Natural killer cell treated with Interleukin-12 subunit alpha and Interleukin-12 subunit beta and Interleukin-15 and Interleukin-18, amount 100 ng/mL, for 72 hours (primary cell): ENCODE measurements around the gene BPIFB2. TPM values are rescaled to one million over a fixed set of nuclear protein-coding genes. Genes with fewer than 3 reads are reported as not detected.

Source experiments
- ATAC-seq, 2 donors: fragments of 150-1000 bp; cut with Tn5 transposase in 1 of 2; sonication (Bioruptor Pico), chemical (Tn5 transposase) in 1 of 2; 2 replicates each; pipeline ENCODE4 v1.10.0; 2021
- DNase-seq: peaks from one replicate; pipeline ENCODE4 v3.0.0; 2022; ENCODE audit warnings: low spot score
- H3K27ac Mint-ChIP-seq, 2 donors: 1 replicate in 1 of 2; 2 replicates in 1 of 2; pipeline ENCODE4 v1.8.0; 2022; ENCODE audit warnings: mixed read lengths in 2 of 2, mild to moderate bottlenecking in 1 of 2, moderate library complexity in 1 of 2
- H3K27me3 Mint-ChIP-seq, 2 donors: 1 replicate in 1 of 2; 2 replicates in 1 of 2; pipeline ENCODE4 v1.8.0; 2022; ENCODE audit warnings: mixed read lengths in 2 of 2
- H3K36me3 Mint-ChIP-seq: one replicate; pipeline ENCODE4 v1.8.0; 2022; ENCODE audit warnings: mixed read lengths
- H3K4me1 Mint-ChIP-seq, 2 donors: 1 replicate in 1 of 2; 2 replicates in 1 of 2; pipeline ENCODE4 v1.8.0; 2022; ENCODE audit warnings: low read depth in 2 of 2, mixed read lengths in 2 of 2, mild to moderate bottlenecking in 1 of 2
- H3K4me3 Mint-ChIP-seq: one replicate; pipeline ENCODE4 v1.8.0; 2022; ENCODE audit warnings: mixed read lengths
- H3K9me3 Mint-ChIP-seq: 2 replicates; pipeline ENCODE4 v1.8.0; 2022; ENCODE audit warnings: mixed read lengths
- total RNA-seq, 2 donors: library from RNA; stranded (reverse); gene quantifications; one replicate each; pipeline ENCODE4 v1.2.3, GENCODE V29; 2022

Gene BPIFB2
- total RNA-seq, 2 donors from 2014 or later: not detected

- H3K27ac Mint-ChIP-seq: no peak within 1 kb of the TSS
Measured at GRCh38 chr20:33053291-33054106, 46.0 kb downstream of the BPIFB2 start, which contains the start of gene BPIFB3. TSS of gene BPIFB3 (plus strand) at chr20:33053903. CDS start at chr20:33055436, 1,533 bp downstream.

GRCh38 chr20:33054381-33054780, 46.9 kb downstream of the BPIFB2 start:
- Mint-ChIP-seq H3K27ac (no peak overlapping the region), H3K4me3 (no peak overlapping the region), H3K36me3 (no peaks in the 10 kb centered on the region), H3K4me1 (peaks cover 0 to 7% of the 10 kb centered on the region in 2 donors), H3K9me3 (no peaks in the 10 kb centered on the region), H3K27me3 (no peaks in the 10 kb centered on the region)
- ATAC-seq (no peak), DNase-seq (no peak)

More at GRCh38 chr20:33053291-33054106, 46.0 kb downstream of the BPIFB2 start, which contains the start of gene BPIFB3:
- DNase-seq (no peak), ATAC-seq (no peak)
- Mint-ChIP-seq H3K4me1 (peaks cover 0 to 7% of the 10 kb centered on the region in 2 donors), H3K4me3 (no peak within 1 kb of the TSS), H3K36me3 (no peaks in the 10 kb centered on the region), H3K9me3 (no peaks in the 10 kb centered on the region), H3K27me3 (no peaks in the 10 kb centered on the region)

GRCh38 chr20:33054791-33055190, 47.3 kb downstream of the BPIFB2 start:
- H3K9me3 Mint-ChIP-seq: no peaks in the 10 kb centered on the region
- H3K27ac Mint-ChIP-seq: no peak overlapping the region
- ATAC-seq: no peak
- peaks cover 0 to 7% of the 10 kb centered on the region in 2 donors for H3K4me1 Mint-ChIP-seq
- H3K27me3 Mint-ChIP-seq: no peaks in the 10 kb centered on the region
- no peaks in the 10 kb centered on the region for H3K36me3 Mint-ChIP-seq
- no peak overlapping the region for H3K4me3 Mint-ChIP-seq
- no peak for DNase-seq

GRCh38 chr20:33059136-33059535, 51.6 kb downstream of the BPIFB2 start:
- H3K36me3 Mint-ChIP-seq: no peaks in the 10 kb centered on the region
- no peak overlapping the region for H3K27ac Mint-ChIP-seq
- no peak for DNase-seq
- H3K27me3 Mint-ChIP-seq: no peaks in the 10 kb centered on the region
- peaks cover 0 to 3% of the 10 kb centered on the region in 2 donors for H3K4me1 Mint-ChIP-seq
- no peak for ATAC-seq
- no peak overlapping the region for H3K4me3 Mint-ChIP-seq
- no peaks in the 10 kb centered on the region for H3K9me3 Mint-ChIP-seq

- Mint-ChIP-seq H3K36me3 (no peaks in the 10 kb centered on the region), H3K27me3 (no peaks in the 10 kb centered on the region), H3K9me3 (no peaks in the 10 kb centered on the region), H3K4me1 (no peaks in the 10 kb centered on the region), H3K4me3 (no peak overlapping the region), H3K27ac (no peak overlapping the region)
- ATAC-seq (no peak), DNase-seq (no peak)
Measured at GRCh38 chr20:33059741-33060390, 52.4 kb downstream of the BPIFB2 start.

- no peak overlapping the region for H3K27ac Mint-ChIP-seq
- H3K9me3 Mint-ChIP-seq: no peaks in the 10 kb centered on the region
- H3K27me3 Mint-ChIP-seq: no peaks in the 10 kb centered on the region
- H3K36me3 Mint-ChIP-seq: no peaks in the 10 kb centered on the region
- peak in 1 of 2 donors; percentile 10 for ATAC-seq
- DNase-seq: no peak
- no peaks in the 10 kb centered on the region for H3K4me1 Mint-ChIP-seq
- no peak overlapping the region for H3K4me3 Mint-ChIP-seq
Measured at GRCh38 chr20:33061658-33062028, 54.1 kb downstream of the BPIFB2 start.

- H3K36me3 Mint-ChIP-seq: no peaks in the 10 kb centered on the region
- ATAC-seq (no peak), DNase-seq (no peak)
- H3K4me3 Mint-ChIP-seq: no peak overlapping the region
- no peaks in the 10 kb centered on the region for H3K9me3 Mint-ChIP-seq
- no peaks in the 10 kb centered on the region for H3K4me1 Mint-ChIP-seq
- H3K27me3 Mint-ChIP-seq: no peaks in the 10 kb centered on the region
- no peak overlapping the region for H3K27ac Mint-ChIP-seq
Measured at GRCh38 chr20:33062105-33062824, 54.8 kb downstream of the BPIFB2 start.

- no peaks in the 10 kb centered on the region for H3K36me3 Mint-ChIP-seq
- H3K27ac Mint-ChIP-seq: no peak overlapping the region
- H3K9me3 Mint-ChIP-seq: no peaks in the 10 kb centered on the region
- H3K4me3 Mint-ChIP-seq: no peak overlapping the region
- no peaks in the 10 kb centered on the region for H3K4me1 Mint-ChIP-seq
- ATAC-seq (no peak), DNase-seq (no peak)
- H3K27me3 Mint-ChIP-seq: no peaks in the 10 kb centered on the region
Measured at GRCh38 chr20:33062825-33063149, 55.3 kb downstream of the BPIFB2 start.

GRCh38 chr20:33063271-33063670, 55.8 kb downstream of the BPIFB2 start:
- no peak for DNase-seq
- no peaks in the 10 kb centered on the region for H3K27me3 Mint-ChIP-seq
- no peak for ATAC-seq
- H3K4me3 Mint-ChIP-seq: no peak overlapping the region
- H3K9me3 Mint-ChIP-seq: no peaks in the 10 kb centered on the region
- no peaks in the 10 kb centered on the region for H3K4me1 Mint-ChIP-seq
- no peak overlapping the region for H3K27ac Mint-ChIP-seq
- H3K36me3 Mint-ChIP-seq: no peaks in the 10 kb centered on the region

- ATAC-seq: no peak
- H3K4me1 Mint-ChIP-seq: no peaks in the 10 kb centered on the region
- no peaks in the 10 kb centered on the region for H3K9me3 Mint-ChIP-seq
- no peak for DNase-seq
- no peak overlapping the region for H3K4me3 Mint-ChIP-seq
- H3K27me3 Mint-ChIP-seq: no peaks in the 10 kb centered on the region
- no peaks in the 10 kb centered on the region for H3K36me3 Mint-ChIP-seq
- H3K27ac Mint-ChIP-seq: no peak overlapping the region
Measured at GRCh38 chr20:33064572-33065287, 57.2 kb downstream of the BPIFB2 start.

GRCh38 chr20:33065785-33066184, 58.3 kb downstream of the BPIFB2 start:
- no peak for DNase-seq
- Mint-ChIP-seq H3K27me3 (peaks cover 0 to under 1% of the 10 kb centered on the region in 2 donors), H3K4me1 (no peaks in the 10 kb centered on the region), H3K9me3 (no peaks in the 10 kb centered on the region), H3K36me3 (no peaks in the 10 kb centered on the region), H3K27ac (no peak overlapping the region), H3K4me3 (no peak overlapping the region)
- ATAC-seq: no peak

GRCh38 chr20:33067806-33068205, 60.3 kb downstream of the BPIFB2 start:
- Mint-ChIP-seq H3K4me1 (no peaks in the 10 kb centered on the region), H3K27ac (no peak overlapping the region), H3K36me3 (no peaks in the 10 kb centered on the region), H3K27me3 (peaks cover 0 to 2% of the 10 kb centered on the region in 2 donors), H3K4me3 (no peak overlapping the region), H3K9me3 (no peaks in the 10 kb centered on the region)
- ATAC-seq (no peak), DNase-seq (no peak)

- DNase-seq: no peak
- no peaks in the 10 kb centered on the region for H3K36me3 Mint-ChIP-seq
- no peaks in the 10 kb centered on the region for H3K9me3 Mint-ChIP-seq
- peaks cover 0 to 2% of the 10 kb centered on the region in 2 donors for H3K27me3 Mint-ChIP-seq
- no peak overlapping the region for H3K27ac Mint-ChIP-seq
- no peak for ATAC-seq
- H3K4me3 Mint-ChIP-seq: no peak overlapping the region
- no peaks in the 10 kb centered on the region for H3K4me1 Mint-ChIP-seq
Measured at GRCh38 chr20:33068251-33068939, 60.9 kb downstream of the BPIFB2 start.
